PC-3 (cell line): ENCODE results near the gene CD6. TPM values are rescaled to one million over a fixed set of nuclear protein-coding genes. Genes with fewer than 3 reads are reported as not detected.

Source experiments
- ATAC-seq: fragments of 200-7000 bp; cut with Tn5 transposase; 2 replicates; pipeline ENCODE4 v1.9.1; 2020; ENCODE audit warnings: mild to moderate bottlenecking, moderate library complexity
- BruUV-seq: library from RNA; stranded (reverse); fragments of 400-500 nt; replicated peaks from 2 replicates; lab custom pipeline; 2021; lab: Mats Ljungman, UMichigan
- CTCF ChIA-PET: fragments of 300-600 bp; sonication (Branson Sonifier 250); formaldehyde crosslinking; loops from one replicate; lab custom pipeline; 2022; ENCODE audit warnings: antibody characterized with exemption; lab: Charles Lee
- POLR2A ChIA-PET: fragments of 300-600 bp; sonication (Branson Sonifier 250); formaldehyde crosslinking; loops from one replicate; lab custom pipeline; 2022; ENCODE audit warnings: antibody characterized with exemption; ENCODE audit not compliant: unreplicated experiment; lab: Charles Lee
- DNase-seq: peaks from one replicate; pipeline ENCODE4 v3.0.0-alpha.2; 2015
- H2AFZ ChIP-seq: fragments of 300-600 bp; sonication (generic); 2 replicates; pipeline ENCODE4 v1.6.0; 2016; ENCODE audit warnings: antibody characterized with exemption, low read length
- H3F3A ChIP-seq: fragments of 300-600 bp; sonication (generic); one replicate; pipeline ENCODE4 v1.6.0; 2017; ENCODE audit warnings: antibody characterized with exemption, low read length, control low read depth, mild to moderate bottlenecking; ENCODE audit not compliant: unreplicated experiment
- H3K27ac ChIP-seq: fragments of 300-600 bp; sonication (generic); 2 replicates; pipeline ENCODE4 v1.5.1; 2016; ENCODE audit warnings: mild to moderate bottlenecking, low read length
- H3K27me3 ChIP-seq: fragments of 300-600 bp; sonication (generic); 2 replicates; pipeline ENCODE4 v1.6.1; 2016; ENCODE audit warnings: low read length, mixed read lengths
- H3K36me3 ChIP-seq: fragments of 300-600 bp; sonication (generic); 2 replicates; pipeline ENCODE4 v1.6.1; 2016; ENCODE audit warnings: low read depth, mixed run types, low read length, mixed read lengths
- H3K4me1 ChIP-seq: fragments of 300-600 bp; sonication (generic); 2 replicates; pipeline ENCODE4 v1.5.1; 2016; ENCODE audit warnings: low read length; ENCODE audit not compliant: insufficient read depth
- H3K4me2 ChIP-seq: fragments of 300-600 bp; sonication (generic); 2 replicates; pipeline ENCODE4 v1.6.0; 2016; ENCODE audit warnings: low read length
- H3K4me3 ChIP-seq: fragments of 300-600 bp; sonication (generic); 2 replicates; pipeline ENCODE4 v1.5.1; 2016; ENCODE audit warnings: mild to moderate bottlenecking, low read length, mixed read lengths
- H3K79me2 ChIP-seq: fragments of 300-600 bp; sonication (generic); 2 replicates; pipeline ENCODE4 v1.6.1; 2017; ENCODE audit warnings: low read length, mixed read lengths
- H3K9ac ChIP-seq: fragments of 300-600 bp; sonication (generic); 2 replicates; pipeline ENCODE4 v1.6.0; 2016; ENCODE audit warnings: mild to moderate bottlenecking, low read length
- H3K9me2 ChIP-seq: fragments of 300-600 bp; sonication (generic); replicated peaks from 2 replicates; pipeline ENCODE4 v1.6.1; 2016; ENCODE audit warnings: mixed run types, low read length, mixed read lengths
- H3K9me3 ChIP-seq: fragments of 300-600 bp; sonication (generic); 2 replicates; pipeline ENCODE4 v1.6.1; 2016; ENCODE audit warnings: low read length, mixed read lengths
- H4K20me1 ChIP-seq: fragments of 300-600 bp; sonication (generic); 2 replicates; pipeline ENCODE4 v1.6.1; 2016; ENCODE audit warnings: low read length, mixed read lengths
- EZH2 ChIP-seq: fragments of 300-600 bp; sonication (generic); IDR thresholded peaks from one replicate; pipeline ENCODE4 v1.6.1; 2017; ENCODE audit warnings: antibody characterized with exemption, mild to moderate bottlenecking, low read length; ENCODE audit not compliant: unreplicated experiment
- EZH2phosphoT487 ChIP-seq: fragments of 300-600 bp; sonication (generic); IDR thresholded peaks from 2 replicates; pipeline ENCODE4 v1.6.1; 2018; ENCODE audit warnings: mild to moderate bottlenecking, antibody characterized with exemption, low read length, borderline replicate concordance
- intact Hi-C: fragments of 100-400 bp; cut with micrococcal nuclease; formaldehyde crosslinking; loops from 2 replicates; pipeline ENCODE4 v1.9.0; 2023
- total RNA-seq: library from RNA; depleted of rRNA; stranded (reverse); fragments of >200 nt; gene quantifications from 2 replicates; pipeline ENCODE4 v1.2.3, GENCODE V29; 2014
- TF ChIP-seq, protein P1 (sequence below): fragments of 300-600 bp; sonication (generic); conservative IDR thresholded peaks from 2 replicates; pipeline ENCODE4 v1.5.1; 2017; ENCODE audit warnings: antibody characterized with exemption, low read depth, mild to moderate bottlenecking, low read length

CD6 gene
- total RNA-seq, 1 experiment from 2014 or later: not detected

DNA sequence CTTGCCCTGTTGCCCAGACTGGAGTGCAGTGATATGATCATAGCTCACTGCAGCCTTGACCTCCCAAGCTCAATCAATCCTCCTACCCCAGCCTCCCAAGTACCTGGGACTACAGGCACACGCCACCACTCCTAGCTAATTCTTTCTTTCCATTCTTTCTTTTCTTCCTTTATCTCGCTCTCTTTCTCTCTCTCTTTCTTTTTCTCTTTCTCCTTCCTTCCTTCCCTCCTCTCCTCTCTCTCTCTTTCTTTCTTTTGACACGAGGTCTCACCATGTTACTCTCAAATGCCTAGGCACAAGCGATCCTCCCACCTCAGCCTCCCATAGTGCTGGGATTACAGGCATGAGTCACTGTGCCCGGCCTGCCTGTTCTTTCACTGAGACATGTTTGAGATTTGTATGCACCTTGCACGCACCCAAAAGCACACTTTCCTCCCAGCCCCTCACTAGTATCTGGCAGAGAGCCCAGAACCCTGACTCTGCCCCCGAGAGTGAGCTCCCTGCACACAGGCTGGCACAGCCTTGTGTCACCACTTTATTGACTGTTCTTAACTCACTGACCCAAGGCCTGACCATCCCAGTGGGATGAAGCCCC is 56.8 kb downstream of the CD6 start:
- no peak overlapping the region for H3K4me3 ChIP-seq
- H3K4me1 ChIP-seq: no peaks in the 10 kb centered on the region
- no peaks in the 10 kb centered on the region for H3K9me2 ChIP-seq
- no peaks in the 10 kb centered on the region for H4K20me1 ChIP-seq
- peaks cover 23% of the 10 kb centered on the region; the same call in 1 of the 2 replicates for H3K27me3 ChIP-seq
- TF ChIP-seq, protein P1, sequence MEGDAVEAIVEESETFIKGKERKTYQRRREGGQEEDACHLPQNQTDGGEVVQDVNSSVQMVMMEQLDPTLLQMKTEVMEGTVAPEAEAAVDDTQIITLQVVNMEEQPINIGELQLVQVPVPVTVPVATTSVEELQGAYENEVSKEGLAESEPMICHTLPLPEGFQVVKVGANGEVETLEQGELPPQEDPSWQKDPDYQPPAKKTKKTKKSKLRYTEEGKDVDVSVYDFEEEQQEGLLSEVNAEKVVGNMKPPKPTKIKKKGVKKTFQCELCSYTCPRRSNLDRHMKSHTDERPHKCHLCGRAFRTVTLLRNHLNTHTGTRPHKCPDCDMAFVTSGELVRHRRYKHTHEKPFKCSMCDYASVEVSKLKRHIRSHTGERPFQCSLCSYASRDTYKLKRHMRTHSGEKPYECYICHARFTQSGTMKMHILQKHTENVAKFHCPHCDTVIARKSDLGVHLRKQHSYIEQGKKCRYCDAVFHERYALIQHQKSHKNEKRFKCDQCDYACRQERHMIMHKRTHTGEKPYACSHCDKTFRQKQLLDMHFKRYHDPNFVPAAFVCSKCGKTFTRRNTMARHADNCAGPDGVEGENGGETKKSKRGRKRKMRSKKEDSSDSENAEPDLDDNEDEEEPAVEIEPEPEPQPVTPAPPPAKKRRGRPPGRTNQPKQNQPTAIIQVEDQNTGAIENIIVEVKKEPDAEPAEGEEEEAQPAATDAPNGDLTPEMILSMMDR: no peak
- TF ChIP-seq EZH2phosphoT487 (no peak), EZH2 (no peak)
- DNase-seq (peak; percentile 47), ATAC-seq (peak; percentile 45; the same call in 1 of the 2 replicates)
- no peaks in the 10 kb centered on the region for H3K79me2 ChIP-seq
- intact Hi-C loops: no loop called here
- no peaks in the 10 kb centered on the region for H3F3A ChIP-seq
- H3K9me3 ChIP-seq: no peaks in the 10 kb centered on the region
- H3K27ac ChIP-seq: no peak overlapping the region
- H3K9ac ChIP-seq: no peak overlapping the region
- CTCF ChIA-PET: interaction anchor here (0.6 kb wide), 1 partner anchor 131 kb away, joined by 3 read pairs; no protein-coding TSS in a partner anchor
- POLR2A ChIA-PET: interaction anchor here (0.6 kb wide), 1 partner anchor 44 kb away, joined by 3 read pairs; no protein-coding TSS in a partner anchor
- no peaks in the 10 kb centered on the region for H3K36me3 ChIP-seq
- H2AFZ ChIP-seq: no peak overlapping the region
- H3K4me2 ChIP-seq: no peak overlapping the region
- BruUV-seq: no TSS peak

DNA sequence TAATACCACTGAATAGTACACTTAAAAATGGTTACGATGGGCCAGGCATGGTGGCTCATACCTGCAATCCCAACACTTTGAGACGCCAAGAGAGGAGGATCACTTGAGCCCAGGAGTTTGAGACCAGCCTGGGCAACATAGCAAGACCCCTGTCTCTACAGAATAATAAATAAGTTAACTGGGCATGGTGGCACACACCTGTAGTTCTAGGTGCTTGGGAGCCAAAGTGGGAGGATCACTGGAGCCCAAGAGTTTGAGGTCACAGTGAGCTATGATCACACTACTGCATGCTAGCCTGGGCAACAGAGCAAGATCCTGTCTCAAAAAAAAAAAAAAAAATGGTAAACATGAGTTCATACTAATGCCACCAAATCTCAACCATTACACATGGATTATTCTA is 61.3 kb downstream of the CD6 start:
- no peak overlapping the region for H3K4me3 ChIP-seq
- ChIA-PET POLR2A (no interaction called here), CTCF (no interaction called here)
- H3K4me2 ChIP-seq: no peak overlapping the region
- no TSS peak for BruUV-seq
- H3K36me3 ChIP-seq: no peaks in the 10 kb centered on the region
- H2AFZ ChIP-seq: no peak overlapping the region
- intact Hi-C loops: no loop called here
- H3K4me1 ChIP-seq: peaks cover 6% of the 10 kb centered on the region; the same call in 1 of the 2 replicates
- H3K27ac ChIP-seq: no peak overlapping the region
- ATAC-seq: no peak
- no peaks in the 10 kb centered on the region for H4K20me1 ChIP-seq
- no peaks in the 10 kb centered on the region for H3K9me2 ChIP-seq
- no peak for DNase-seq
- H3K9ac ChIP-seq: no peak overlapping the region
- no peaks in the 10 kb centered on the region for H3K9me3 ChIP-seq
- no peaks in the 10 kb centered on the region for H3F3A ChIP-seq
- no peaks in the 10 kb centered on the region for H3K27me3 ChIP-seq
- H3K79me2 ChIP-seq: no peaks in the 10 kb centered on the region
- TF ChIP-seq EZH2phosphoT487: no peak
- TF ChIP-seq EZH2: no peak
- TF ChIP-seq, protein P1: no peak

DNA sequence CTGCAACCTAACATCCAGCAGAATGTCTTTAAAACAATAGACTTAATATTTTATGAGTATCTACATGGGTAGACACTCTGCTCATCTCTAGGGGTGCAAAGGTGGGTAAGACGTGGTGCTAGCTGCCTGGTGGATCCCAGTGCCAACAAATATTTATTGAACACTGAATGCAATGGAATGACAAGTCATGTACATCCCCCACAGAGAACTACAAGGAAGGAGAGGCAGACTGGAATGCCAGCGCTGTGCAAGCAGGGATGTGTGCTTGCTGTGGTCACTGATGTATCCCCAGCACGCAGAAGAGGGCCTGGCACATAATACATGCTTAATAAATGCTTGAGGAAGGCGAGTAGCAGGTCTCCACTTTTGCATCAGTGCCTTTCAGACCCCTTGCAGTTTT is 61.9 kb downstream of the CD6 start:
- Histone ChIP-seq H3K27me3 (no peaks in the 10 kb centered on the region), H3K9me2 (no peaks in the 10 kb centered on the region), H3K4me3 (no peak overlapping the region), H3K36me3 (no peaks in the 10 kb centered on the region), H3K9ac (no peak overlapping the region), H3K27ac (no peak overlapping the region), H3K9me3 (no peaks in the 10 kb centered on the region), H3K79me2 (no peaks in the 10 kb centered on the region), H3K4me2 (no peak overlapping the region), H3K4me1 (peaks cover 8% of the 10 kb centered on the region; the same call in 1 of the 2 replicates), H4K20me1 (no peaks in the 10 kb centered on the region), H3F3A (no peaks in the 10 kb centered on the region), H2AFZ (no peak overlapping the region)
- DNase-seq: no peak
- no TSS peak for BruUV-seq
- TF ChIP-seq EZH2 (no peak), EZH2phosphoT487 (no peak)
- TF ChIP-seq, protein P1: no peak
- ChIA-PET CTCF (no interaction called here), POLR2A (no interaction called here)
- no peak for ATAC-seq
- intact Hi-C loops: no loop called here
